Body of pancreas (tissue), 4 donors: Measurements from ENCODE around the gene CLEC19A.

Experiments used
- CTCF ChIP-seq, 7 experiments: fragments of 450-650 bp in 4 of 7; fragments of 200-600 bp in 3 of 7; sonication (generic) in 3 of 7; IDR thresholded peaks; one replicate each; pipeline ENCODE4 v1.5.1; 2016 to 2019; ENCODE audit warnings: antibody characterized with exemption in 7 of 7
- POLR2A ChIP-seq, 3 donors: fragments of 450-650 bp; IDR thresholded peaks; one replicate each; pipeline ENCODE4 v1.6.1; 2016; ENCODE audit warnings: antibody characterized with exemption in 3 of 3, mild to moderate bottlenecking in 2 of 3

GRCh38 chr16:19288872-19289799 is 3.6 kb downstream of the CLEC19A start:
- no peak for TF ChIP-seq CTCF (IDR thresholded peaks at IDR 0.05)
- no peak for TF ChIP-seq POLR2A (IDR thresholded peaks at IDR 0.05)
